Suprapubic skin (tissue), 4 donors: ENCODE data around the gene NUP210L.

Source experiments
- EP300 ChIP-seq: sonication (generic); formaldehyde crosslinking; IDR thresholded peaks from one replicate; pipeline ENCODE4 v1.6.1; 2017; ENCODE audit warnings: antibody characterized with exemption
- POLR2A ChIP-seq, 2 donors: fragments of 450-650 bp; IDR thresholded peaks; one replicate each; pipeline ENCODE4 v1.6.1; 2017; ENCODE audit warnings: antibody characterized with exemption in 2 of 2, mild to moderate bottlenecking in 2 of 2, moderate library complexity in 2 of 2
- POLR2AphosphoS5 ChIP-seq, 3 donors: sonication (generic); formaldehyde crosslinking; IDR thresholded peaks; one replicate each; pipeline ENCODE4 v1.6.1; 2017; ENCODE audit warnings: antibody characterized with exemption in 3 of 3
- TF ChIP-seq, protein P1 (sequence below), 2 donors: fragments of 200-600 bp in 1 of 2; fragments of 450-650 bp in 1 of 2; sonication (generic) in 1 of 2; IDR thresholded peaks; one replicate each; pipeline ENCODE4 v1.5.1; 2016 to 2019; ENCODE audit warnings: antibody characterized with exemption in 2 of 2, mild to moderate bottlenecking in 1 of 2, moderate library complexity in 1 of 2

DNA sequence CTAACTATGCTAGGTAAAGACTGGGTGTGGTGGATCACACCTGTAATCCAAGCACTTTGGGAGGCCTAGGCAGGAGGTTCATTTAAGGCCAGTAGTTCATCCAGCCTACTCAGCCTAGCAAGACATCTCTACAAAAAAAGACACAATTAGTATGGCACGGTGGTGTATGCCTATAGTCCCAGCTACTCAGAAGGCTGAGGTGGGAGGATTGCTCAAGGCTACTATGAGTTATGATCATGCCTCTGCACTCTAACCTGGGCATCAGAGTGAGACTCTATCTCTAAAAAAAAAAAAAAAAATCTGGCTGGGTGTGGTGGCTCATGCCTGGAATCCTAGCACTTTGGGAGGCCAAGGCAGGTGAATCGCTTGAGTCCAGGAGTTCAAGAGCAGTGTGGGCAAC, 21.6 kb downstream of the NUP210L start:
- TF ChIP-seq, protein P1, sequence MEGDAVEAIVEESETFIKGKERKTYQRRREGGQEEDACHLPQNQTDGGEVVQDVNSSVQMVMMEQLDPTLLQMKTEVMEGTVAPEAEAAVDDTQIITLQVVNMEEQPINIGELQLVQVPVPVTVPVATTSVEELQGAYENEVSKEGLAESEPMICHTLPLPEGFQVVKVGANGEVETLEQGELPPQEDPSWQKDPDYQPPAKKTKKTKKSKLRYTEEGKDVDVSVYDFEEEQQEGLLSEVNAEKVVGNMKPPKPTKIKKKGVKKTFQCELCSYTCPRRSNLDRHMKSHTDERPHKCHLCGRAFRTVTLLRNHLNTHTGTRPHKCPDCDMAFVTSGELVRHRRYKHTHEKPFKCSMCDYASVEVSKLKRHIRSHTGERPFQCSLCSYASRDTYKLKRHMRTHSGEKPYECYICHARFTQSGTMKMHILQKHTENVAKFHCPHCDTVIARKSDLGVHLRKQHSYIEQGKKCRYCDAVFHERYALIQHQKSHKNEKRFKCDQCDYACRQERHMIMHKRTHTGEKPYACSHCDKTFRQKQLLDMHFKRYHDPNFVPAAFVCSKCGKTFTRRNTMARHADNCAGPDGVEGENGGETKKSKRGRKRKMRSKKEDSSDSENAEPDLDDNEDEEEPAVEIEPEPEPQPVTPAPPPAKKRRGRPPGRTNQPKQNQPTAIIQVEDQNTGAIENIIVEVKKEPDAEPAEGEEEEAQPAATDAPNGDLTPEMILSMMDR (IDR thresholded peaks at IDR 0.05), result no peak
- TF ChIP-seq POLR2AphosphoS5 (IDR thresholded peaks at IDR 0.05) (no peak), POLR2A (IDR thresholded peaks at IDR 0.05) (no peak), EP300 (no peak)
